ENCODE data around the gene PRKG1.

DNA sequence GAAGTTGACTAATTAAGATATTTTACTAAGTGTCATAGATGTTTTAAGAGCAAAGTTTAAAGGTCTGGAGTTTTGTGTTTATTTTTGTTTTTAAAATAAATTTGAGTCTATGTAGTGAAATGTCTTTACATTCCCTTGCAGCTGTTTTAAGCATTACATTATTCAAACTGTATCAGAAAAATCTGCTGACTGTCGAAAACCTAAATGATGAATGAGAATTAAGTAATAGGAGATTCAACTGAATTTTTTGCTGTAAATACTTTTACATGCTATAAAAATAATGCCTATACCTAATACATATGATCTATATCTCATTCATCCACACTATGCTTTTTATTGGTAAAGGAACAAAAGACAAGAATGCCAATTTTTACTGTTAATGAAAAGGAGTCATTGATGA lies 397.9 kb downstream of the PRKG1 start:
- TF ChIP-seq, protein P1, sequence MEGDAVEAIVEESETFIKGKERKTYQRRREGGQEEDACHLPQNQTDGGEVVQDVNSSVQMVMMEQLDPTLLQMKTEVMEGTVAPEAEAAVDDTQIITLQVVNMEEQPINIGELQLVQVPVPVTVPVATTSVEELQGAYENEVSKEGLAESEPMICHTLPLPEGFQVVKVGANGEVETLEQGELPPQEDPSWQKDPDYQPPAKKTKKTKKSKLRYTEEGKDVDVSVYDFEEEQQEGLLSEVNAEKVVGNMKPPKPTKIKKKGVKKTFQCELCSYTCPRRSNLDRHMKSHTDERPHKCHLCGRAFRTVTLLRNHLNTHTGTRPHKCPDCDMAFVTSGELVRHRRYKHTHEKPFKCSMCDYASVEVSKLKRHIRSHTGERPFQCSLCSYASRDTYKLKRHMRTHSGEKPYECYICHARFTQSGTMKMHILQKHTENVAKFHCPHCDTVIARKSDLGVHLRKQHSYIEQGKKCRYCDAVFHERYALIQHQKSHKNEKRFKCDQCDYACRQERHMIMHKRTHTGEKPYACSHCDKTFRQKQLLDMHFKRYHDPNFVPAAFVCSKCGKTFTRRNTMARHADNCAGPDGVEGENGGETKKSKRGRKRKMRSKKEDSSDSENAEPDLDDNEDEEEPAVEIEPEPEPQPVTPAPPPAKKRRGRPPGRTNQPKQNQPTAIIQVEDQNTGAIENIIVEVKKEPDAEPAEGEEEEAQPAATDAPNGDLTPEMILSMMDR (IDR thresholded peaks at IDR 0.05): no peak
- no peak for TF ChIP-seq POLR2A (IDR thresholded peaks at IDR 0.05)
